Tibial nerve (tissue), 4 donors: ENCODE data around the gene KIF13A. TPM values are rescaled to one million over a fixed set of nuclear protein-coding genes. Genes with fewer than 3 reads are reported as not detected.

Experiments used
- DNase-seq, 2 donors: peaks; one replicate each; pipeline ENCODE4 v3.0.0-alpha.2; 2019; ENCODE audit warnings: low spot score in 2 of 2
- H3K27ac ChIP-seq, 4 donors: fragments of 200-600 bp; sonication (generic) in 3 of 4; one replicate each; pipeline ENCODE4 v1.5.1; 2017 to 2019; ENCODE audit warnings: mild to moderate bottlenecking in 1 of 4
- H3K27me3 ChIP-seq, 2 donors: fragments of 200-600 bp; sonication (generic) in 1 of 2; one replicate each; pipeline versions ENCODE4 v1.5.1 to v1.6.0; 2017 to 2019
- H3K36me3 ChIP-seq, 3 donors: fragments of 200-600 bp; sonication (generic); one replicate each; pipeline ENCODE4 v1.5.1; 2018 to 2019
- H3K4me1 ChIP-seq, 4 donors: fragments of 200-600 bp; sonication (generic) in 3 of 4; one replicate each; pipeline ENCODE4 v1.5.1; 2017 to 2019
- H3K4me3 ChIP-seq, 4 donors: fragments of 200-600 bp; sonication (generic) in 3 of 4; one replicate each; pipeline ENCODE4 v1.5.1; 2017 to 2019; ENCODE audit warnings: mild to moderate bottlenecking in 1 of 4, moderate library complexity in 1 of 4
- H3K9me3 ChIP-seq, 4 donors: fragments of 200-600 bp; sonication (generic) in 3 of 4; one replicate each; pipeline ENCODE4 v1.5.1; 2017 to 2019
- EP300 ChIP-seq, 2 donors: sonication (generic); formaldehyde crosslinking; IDR thresholded peaks; one replicate each; pipeline ENCODE4 v1.6.1; 2017; ENCODE audit warnings: antibody characterized with exemption in 2 of 2, mild to moderate bottlenecking in 1 of 2
- POLR2A ChIP-seq, 2 donors: fragments of 450-650 bp; IDR thresholded peaks; one replicate each; pipeline ENCODE4 v1.6.1; 2017; ENCODE audit warnings: antibody characterized with exemption in 2 of 2, mild to moderate bottlenecking in 2 of 2, moderate library complexity in 2 of 2
- WGBS, 2 donors: methylation state at CpG; one replicate each; pipeline ENCODE4 v1.1.5; 2018; 5-methylcytosine and 5-hydroxymethylcytosine counted together
- total RNA-seq, 4 donors: library from RNA; depleted of rRNA; stranded (reverse); fragments of >200 nt; gene quantifications; one replicate each; pipeline ENCODE4 v1.1.0, GENCODE V29; 2016
- TF ChIP-seq, protein P1 (sequence below), 5 experiments: fragments of 200-600 bp in 3 of 5; fragments of 450-650 bp in 2 of 5; sonication (generic) in 3 of 5; IDR thresholded peaks; one replicate each; pipeline ENCODE4 v1.5.1; 2016 to 2019; ENCODE audit warnings: antibody characterized with exemption in 5 of 5, mild to moderate bottlenecking in 3 of 5, moderate library complexity in 2 of 5

The KIF13A gene
- total RNA-seq, 4 donors from 2014 or later, result 31.8 to 71.9 (median 48.0) TPM

DNA sequence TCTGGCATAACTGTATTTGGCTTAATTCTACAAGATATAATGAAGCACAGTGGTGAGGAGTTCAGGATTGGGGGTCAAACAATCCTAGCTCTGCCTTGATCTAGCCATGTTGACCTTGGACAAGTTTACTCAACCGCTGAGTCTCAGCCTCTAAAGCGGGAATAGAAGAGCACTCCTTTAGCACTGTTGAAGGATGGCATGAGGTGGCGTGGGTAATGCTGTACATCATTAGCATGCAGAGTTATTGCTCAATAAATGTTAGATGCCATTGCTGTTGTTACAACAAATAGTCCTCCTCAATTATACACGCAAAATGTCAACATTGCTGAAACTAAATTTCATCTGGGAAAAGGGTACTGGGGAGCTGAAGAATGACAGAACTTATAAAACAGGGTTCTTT is 78.6 kb downstream of the KIF13A start:
- Histone ChIP-seq H3K4me1 (peaks cover 0 to 62% (median 12%) of the 10 kb centered on the region in 4 donors), H3K27me3 (no peaks in the 10 kb centered on the region), H3K4me3 (no peak overlapping the region), H3K27ac (no peak overlapping the region), H3K36me3 (no peaks in the 10 kb centered on the region), H3K9me3 (no peaks in the 10 kb centered on the region)
- no peak for DNase-seq
- WGBS, 2 donors, result 81 to 86% methylated on average over 4 of the region's 4 CpGs
- TF ChIP-seq EP300 (IDR thresholded peaks at IDR 0.05) (no peak), POLR2A (IDR thresholded peaks at IDR 0.05) (no peak)
- TF ChIP-seq, protein P1, sequence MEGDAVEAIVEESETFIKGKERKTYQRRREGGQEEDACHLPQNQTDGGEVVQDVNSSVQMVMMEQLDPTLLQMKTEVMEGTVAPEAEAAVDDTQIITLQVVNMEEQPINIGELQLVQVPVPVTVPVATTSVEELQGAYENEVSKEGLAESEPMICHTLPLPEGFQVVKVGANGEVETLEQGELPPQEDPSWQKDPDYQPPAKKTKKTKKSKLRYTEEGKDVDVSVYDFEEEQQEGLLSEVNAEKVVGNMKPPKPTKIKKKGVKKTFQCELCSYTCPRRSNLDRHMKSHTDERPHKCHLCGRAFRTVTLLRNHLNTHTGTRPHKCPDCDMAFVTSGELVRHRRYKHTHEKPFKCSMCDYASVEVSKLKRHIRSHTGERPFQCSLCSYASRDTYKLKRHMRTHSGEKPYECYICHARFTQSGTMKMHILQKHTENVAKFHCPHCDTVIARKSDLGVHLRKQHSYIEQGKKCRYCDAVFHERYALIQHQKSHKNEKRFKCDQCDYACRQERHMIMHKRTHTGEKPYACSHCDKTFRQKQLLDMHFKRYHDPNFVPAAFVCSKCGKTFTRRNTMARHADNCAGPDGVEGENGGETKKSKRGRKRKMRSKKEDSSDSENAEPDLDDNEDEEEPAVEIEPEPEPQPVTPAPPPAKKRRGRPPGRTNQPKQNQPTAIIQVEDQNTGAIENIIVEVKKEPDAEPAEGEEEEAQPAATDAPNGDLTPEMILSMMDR (IDR thresholded peaks at IDR 0.05), result no peak

DNA sequence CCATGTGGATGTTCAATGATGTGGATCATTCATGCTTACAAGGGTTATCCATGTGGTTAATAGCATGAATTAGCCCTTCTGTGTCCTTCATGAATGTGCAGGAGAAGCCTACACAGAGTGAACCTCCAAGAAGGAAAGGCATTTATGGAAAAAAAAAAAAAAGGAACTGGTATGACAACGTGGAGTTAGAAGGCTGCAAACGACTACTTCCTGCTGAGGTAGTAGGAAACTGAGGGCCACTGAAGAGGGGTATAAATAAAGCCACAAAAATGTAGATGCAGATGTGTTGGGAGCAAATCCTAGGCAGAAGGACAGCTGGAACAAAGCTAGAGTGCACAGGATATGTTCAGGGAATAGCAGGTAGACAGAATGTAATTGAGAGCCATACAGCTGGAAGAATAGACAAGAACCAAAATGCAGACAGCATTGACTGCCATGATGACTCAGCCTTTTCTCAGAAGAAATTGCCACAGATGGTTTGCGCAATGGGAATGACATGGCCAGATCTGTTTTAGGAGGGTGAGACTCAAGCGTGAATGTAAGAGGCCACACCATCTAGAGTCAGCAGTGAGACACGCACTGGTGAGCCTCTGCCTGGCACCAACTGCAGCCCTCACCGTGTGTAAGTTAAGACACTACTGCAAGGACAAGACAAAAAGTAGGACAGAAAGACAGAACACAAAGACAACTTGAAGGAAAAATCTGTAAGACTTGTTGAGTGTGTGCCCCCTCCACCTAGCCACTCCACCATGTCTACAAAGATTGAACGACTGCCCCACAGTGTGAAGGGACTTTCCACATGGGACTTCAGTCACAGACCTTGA is 79.8 kb downstream of the KIF13A start:
- 49 to 62% methylated on average over 7 of the region's 7 CpGs for WGBS, 2 donors
- Histone ChIP-seq H3K4me3 (no peak overlapping the region), H3K36me3 (no peaks in the 10 kb centered on the region), H3K9me3 (no peaks in the 10 kb centered on the region), H3K27me3 (no peaks in the 10 kb centered on the region), H3K4me1 (peaks cover 0 to 65% (median 13%) of the 10 kb centered on the region in 4 donors), H3K27ac (peak overlapping the region in 2 of 4 donors; percentile 51 to 52)
- DNase-seq, result peak; percentile 62 to 89
- TF ChIP-seq, protein P1 (IDR thresholded peaks at IDR 0.05), result no peak
- peak in 1 of 2 donors; percentile 90 for TF ChIP-seq EP300 (IDR thresholded peaks at IDR 0.05)

DNA sequence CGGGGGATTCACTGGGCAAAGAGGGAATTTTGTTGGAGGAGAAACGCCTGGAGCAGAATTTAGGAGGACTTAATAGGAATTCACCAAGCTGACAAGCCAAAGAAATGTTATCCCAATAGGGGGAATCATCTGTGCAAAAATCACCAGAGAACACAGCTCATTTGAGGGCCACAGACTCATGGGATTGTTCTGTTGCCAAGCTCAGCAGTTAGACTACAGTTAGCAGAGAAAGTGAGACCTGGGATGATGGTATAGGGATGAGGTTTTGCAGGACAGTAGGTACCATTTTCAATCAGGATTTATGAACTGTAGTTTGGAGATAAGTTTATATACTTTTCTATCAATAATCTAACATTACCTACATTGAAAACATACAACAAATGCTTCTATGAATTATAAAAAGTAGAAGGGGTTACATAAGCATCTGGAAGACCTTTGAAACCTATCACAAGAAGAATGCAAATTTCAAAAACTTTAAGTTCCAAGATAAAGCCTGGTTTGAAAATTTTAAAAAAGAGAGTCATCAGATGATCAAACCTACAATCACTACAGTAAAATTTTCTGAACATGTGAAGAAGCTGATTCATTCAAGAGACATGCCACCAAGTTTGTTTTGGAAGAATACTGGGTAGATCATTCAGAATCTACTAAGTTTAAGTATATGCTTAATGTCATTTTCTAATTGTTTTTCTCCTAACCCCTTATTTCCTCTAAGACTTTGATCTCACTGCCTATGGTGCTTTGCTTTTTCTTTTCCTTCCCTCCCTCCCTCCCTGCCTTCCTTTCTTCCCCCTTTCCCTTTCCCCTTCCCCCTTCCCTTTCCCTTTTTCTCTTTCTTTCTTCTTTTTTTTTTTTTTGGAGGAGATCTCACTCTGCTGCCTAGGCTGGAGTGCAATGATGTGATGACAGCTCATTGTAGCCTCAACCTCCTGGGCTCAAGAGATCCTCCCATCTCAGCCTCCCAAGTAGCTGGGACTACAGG is 81.5 kb downstream of the KIF13A start:
- Histone ChIP-seq H3K27ac (peak overlapping the region in 1 of 4 donors; percentile 33), H3K4me1 (peaks cover 0 to 68% (median 14%) of the 10 kb centered on the region in 4 donors), H3K4me3 (no peak overlapping the region), H3K27me3 (no peaks in the 10 kb centered on the region), H3K9me3 (no peaks in the 10 kb centered on the region), H3K36me3 (no peaks in the 10 kb centered on the region)
- WGBS, 2 donors, result 86 to 93% methylated on average over 2 of the region's 2 CpGs
- no peak for TF ChIP-seq POLR2A (IDR thresholded peaks at IDR 0.05)
- DNase-seq, result no peak

DNA sequence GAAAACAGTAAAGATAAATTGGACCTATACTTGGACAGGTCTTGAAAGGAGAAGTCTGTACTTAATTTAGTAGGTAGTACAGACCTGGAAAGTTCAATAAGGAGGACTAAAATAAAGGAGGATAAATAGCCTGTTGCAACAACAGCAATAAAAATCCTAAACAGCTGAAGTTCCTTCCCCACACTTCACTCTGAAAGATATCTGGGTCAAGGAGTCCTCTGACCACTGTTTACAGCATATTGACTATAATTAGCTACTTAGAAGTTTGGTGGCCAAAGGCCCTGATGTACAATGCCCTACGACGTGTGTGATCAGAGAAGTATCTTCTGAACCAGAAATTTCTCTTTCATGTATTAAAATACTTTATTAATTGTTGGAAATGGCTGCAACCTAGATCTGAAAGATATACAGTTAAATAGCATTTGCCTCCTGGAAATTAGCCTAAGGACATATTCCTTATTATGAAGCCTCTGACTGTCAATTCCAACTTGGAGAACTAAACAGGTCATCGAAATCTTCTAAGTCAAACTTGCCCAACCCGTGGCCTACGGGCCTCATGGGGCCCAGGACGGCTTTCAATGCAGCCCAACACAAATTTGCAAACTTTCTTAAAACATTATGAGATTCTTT is 82.8 kb downstream of the KIF13A start:
- WGBS, 2 donors, result 72 to 87% methylated on average over 6 of the region's 6 CpGs
- no peaks in the 10 kb centered on the region for H3K36me3 ChIP-seq
- no peaks in the 10 kb centered on the region for H3K27me3 ChIP-seq
- no peak overlapping the region for H3K4me3 ChIP-seq
- no peak for DNase-seq
- TF ChIP-seq, protein P1 (IDR thresholded peaks at IDR 0.05), result no peak
- no peak for TF ChIP-seq EP300 (IDR thresholded peaks at IDR 0.05)
- no peak for TF ChIP-seq POLR2A (IDR thresholded peaks at IDR 0.05)
- peaks cover 0 to 64% (median 14%) of the 10 kb centered on the region in 4 donors for H3K4me1 ChIP-seq
- no peak overlapping the region for H3K27ac ChIP-seq
- H3K9me3 ChIP-seq, result no peaks in the 10 kb centered on the region

DNA sequence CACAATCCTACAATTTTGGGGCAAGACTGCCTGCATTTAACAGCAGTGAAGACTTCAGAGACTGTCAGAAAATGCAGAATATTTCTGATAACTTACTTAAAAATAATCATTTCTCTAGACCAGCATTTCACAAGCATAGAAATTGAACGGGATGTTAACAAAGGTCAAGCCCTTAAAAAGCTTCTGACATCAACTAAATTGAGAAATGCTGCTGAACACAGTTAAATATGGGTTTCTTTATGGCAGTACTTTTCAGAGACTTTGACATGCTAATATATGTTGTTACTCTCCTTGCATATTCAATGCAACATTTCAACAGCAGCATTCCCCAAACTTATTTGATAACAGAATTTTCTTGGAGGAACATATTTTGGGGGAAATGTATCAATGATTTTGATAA is 84.5 kb downstream of the KIF13A start:
- H3K36me3 ChIP-seq, result peaks cover 0 to under 1% (median 0%) of the 10 kb centered on the region in 3 donors
- H3K9me3 ChIP-seq, result no peaks in the 10 kb centered on the region
- H3K4me1 ChIP-seq, result peaks cover 0 to 51% (median 11%) of the 10 kb centered on the region in 4 donors
- H3K27ac ChIP-seq, result no peak overlapping the region
- no peaks in the 10 kb centered on the region for H3K27me3 ChIP-seq
- 9 to 11% methylated on average over 1 of the region's 1 CpG for WGBS, 2 donors
- no peak for TF ChIP-seq EP300 (IDR thresholded peaks at IDR 0.05)
- TF ChIP-seq POLR2A (IDR thresholded peaks at IDR 0.05), result no peak
- TF ChIP-seq, protein P1 (IDR thresholded peaks at IDR 0.05), result no peak
- DNase-seq, result no peak
- H3K4me3 ChIP-seq, result no peak overlapping the region
